ENCODE results near the gene NEB. TPM values are rescaled to one million over a fixed set of nuclear protein-coding genes. Genes with fewer than 3 reads are reported as not detected.

NEB gene
- total RNA-seq, 2 experiments from 2014 or later, result 0.05 to 0.33 TPM

DNA sequence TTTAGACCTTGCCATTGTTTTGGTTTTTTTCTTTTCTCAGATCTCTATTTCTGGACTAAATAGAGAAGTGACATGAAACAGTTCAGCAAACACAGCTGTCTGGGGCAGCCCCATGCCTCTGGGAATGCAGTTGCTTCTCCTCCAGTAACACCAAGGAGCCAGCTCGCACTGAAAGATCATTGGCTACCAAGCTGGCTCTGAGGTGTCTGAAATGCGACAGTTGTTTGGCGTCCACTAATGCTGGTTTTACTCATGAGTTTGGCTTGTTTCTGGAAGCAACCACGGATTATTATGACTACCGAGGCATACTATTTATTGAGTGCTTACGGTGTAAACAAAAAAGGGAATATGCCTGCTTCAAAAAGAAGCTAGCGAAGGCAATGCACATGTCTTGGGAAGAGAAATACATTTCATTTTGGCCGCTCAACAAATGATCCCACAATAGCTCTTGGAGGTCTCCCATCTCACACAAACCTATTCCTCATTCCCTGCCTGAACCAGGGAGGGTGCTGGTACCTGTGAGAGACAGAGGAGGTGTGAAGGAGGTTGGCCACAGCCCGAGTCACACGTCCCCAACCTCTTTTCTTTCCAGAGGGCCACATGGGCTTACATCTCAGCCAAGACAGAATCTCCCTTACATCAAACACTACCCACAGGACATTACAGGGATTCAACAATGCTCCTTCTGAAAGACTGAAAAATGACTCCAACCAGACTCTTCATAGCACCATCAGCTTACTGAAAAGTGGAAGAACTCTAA, 37.5 kb upstream of the NEB start:
- no peak overlapping the region for H3K4me3 Mint-ChIP-seq
- no peaks in the 10 kb centered on the region for H3K9me3 Mint-ChIP-seq (ENCODE audit: low read depth)
- H3K36me3 Mint-ChIP-seq (ENCODE audit: low read depth), result peaks cover 9% of the 10 kb centered on the region
- CTCF ChIA-PET, result interaction anchor here (0.7 kb wide), 1 partner anchor 16 kb away, joined by 3 read pairs; no protein-coding TSS in a partner anchor
- no peaks in the 10 kb centered on the region for H3K27me3 Mint-ChIP-seq
- intact Hi-C loops (cut with DNase I, micrococcal nuclease), result no loop called here
- POLR2A ChIA-PET, result no interaction called here
- peaks cover 4% of the 10 kb centered on the region for H3K4me1 Mint-ChIP-seq
- ATAC-seq (no peak), DNase-seq (no peak)
- no peak overlapping the region for H3K27ac Mint-ChIP-seq

DNA sequence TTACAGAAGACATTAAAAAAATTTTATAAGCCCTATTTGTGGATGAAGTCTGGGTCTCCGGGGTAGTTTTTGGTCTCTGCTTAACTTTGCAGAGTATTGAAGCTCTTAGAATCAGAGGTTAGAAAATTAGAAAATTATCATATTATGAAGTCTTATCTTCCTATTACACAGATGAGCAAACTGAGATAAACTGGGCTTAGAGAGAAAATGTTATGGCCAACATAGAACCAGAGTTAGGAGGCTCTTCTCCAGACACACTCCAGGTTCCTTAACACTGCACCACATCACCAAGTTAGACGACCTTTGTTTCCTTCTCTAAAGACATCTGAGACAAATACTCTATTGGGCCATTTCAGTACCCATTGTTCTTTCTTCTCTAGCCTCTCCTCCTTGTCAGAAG, 36.7 kb upstream of the NEB start:
- Mint-ChIP-seq H3K27ac (no peak overlapping the region), H3K27me3 (no peaks in the 10 kb centered on the region), H3K9me3 (ENCODE audit: low read depth) (no peaks in the 10 kb centered on the region), H3K36me3 (ENCODE audit: low read depth) (peaks cover under 1% of the 10 kb centered on the region), H3K4me1 (peaks cover 8% of the 10 kb centered on the region), H3K4me3 (no peak overlapping the region)
- DNase-seq (no peak), ATAC-seq (no peak)
- ChIA-PET POLR2A (no interaction called here), CTCF (no interaction called here)
- intact Hi-C loops (cut with DNase I, micrococcal nuclease), result no loop called here

DNA sequence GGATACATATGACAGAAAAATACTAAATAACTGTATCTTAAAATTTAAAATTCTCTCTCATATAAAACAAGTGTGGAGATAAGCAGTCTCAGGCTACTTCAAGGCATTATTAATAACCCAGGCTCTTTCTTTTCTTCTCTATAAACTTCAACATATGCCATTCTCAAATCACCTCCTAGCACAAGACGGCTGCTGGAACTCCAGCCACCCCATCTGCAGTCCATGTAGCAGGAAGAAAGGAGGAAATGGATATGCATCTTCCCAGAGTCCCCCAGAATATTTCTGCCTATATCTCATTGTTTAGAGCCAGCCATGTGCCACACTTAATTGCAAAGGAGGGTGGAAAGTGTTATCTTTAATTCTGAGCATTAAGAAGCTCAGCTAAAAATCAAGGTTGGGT, 35.3 kb upstream of the NEB start:
- H3K4me3 Mint-ChIP-seq, result no peak overlapping the region
- intact Hi-C loops (cut with DNase I, micrococcal nuclease), result no loop called here
- DNase-seq (no peak), ATAC-seq (no peak)
- no peaks in the 10 kb centered on the region for H3K36me3 Mint-ChIP-seq (ENCODE audit: low read depth)
- ChIA-PET CTCF (no interaction called here), POLR2A (no interaction called here)
- no peak overlapping the region for H3K27ac Mint-ChIP-seq
- no peaks in the 10 kb centered on the region for H3K27me3 Mint-ChIP-seq
- H3K9me3 Mint-ChIP-seq (ENCODE audit: low read depth), result no peaks in the 10 kb centered on the region
- H3K4me1 Mint-ChIP-seq, result peaks cover 8% of the 10 kb centered on the region

DNA sequence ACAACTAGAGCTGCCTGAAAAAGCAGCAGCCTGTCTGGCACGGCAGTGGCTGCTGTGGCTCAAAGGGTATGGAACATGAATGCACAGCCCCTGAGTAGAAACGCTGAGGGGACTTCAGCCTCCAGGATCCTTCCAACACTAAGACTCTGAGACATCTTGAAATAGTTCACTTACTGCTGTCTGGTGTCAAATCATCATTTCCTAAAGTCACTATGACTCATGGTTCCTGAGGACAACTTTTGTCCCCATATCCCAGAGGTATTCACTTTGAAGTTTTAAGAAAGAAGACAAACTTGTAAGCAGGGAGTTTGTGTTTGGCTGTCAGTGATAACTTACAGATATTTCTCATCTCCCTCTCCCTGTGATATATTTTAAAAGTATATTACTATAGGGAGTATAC, 33.3 kb upstream of the NEB start:
- ChIA-PET POLR2A (no interaction called here), CTCF (interaction anchor here (1.5 kb wide), 2 partner anchors 12 to 40 kb away, joined by 3 to 4 read pairs; no protein-coding TSS in a partner anchor)
- intact Hi-C loops (cut with DNase I, micrococcal nuclease), result no loop called here
- ATAC-seq, result no peak
- H3K27me3 Mint-ChIP-seq, result no peaks in the 10 kb centered on the region
- H3K36me3 Mint-ChIP-seq (ENCODE audit: low read depth), result no peaks in the 10 kb centered on the region
- H3K27ac Mint-ChIP-seq, result no peak overlapping the region
- no peak for DNase-seq
- no peaks in the 10 kb centered on the region for H3K9me3 Mint-ChIP-seq (ENCODE audit: low read depth)
- H3K4me1 Mint-ChIP-seq, result peaks cover 8% of the 10 kb centered on the region
- H3K4me3 Mint-ChIP-seq, result no peak overlapping the region

DNA sequence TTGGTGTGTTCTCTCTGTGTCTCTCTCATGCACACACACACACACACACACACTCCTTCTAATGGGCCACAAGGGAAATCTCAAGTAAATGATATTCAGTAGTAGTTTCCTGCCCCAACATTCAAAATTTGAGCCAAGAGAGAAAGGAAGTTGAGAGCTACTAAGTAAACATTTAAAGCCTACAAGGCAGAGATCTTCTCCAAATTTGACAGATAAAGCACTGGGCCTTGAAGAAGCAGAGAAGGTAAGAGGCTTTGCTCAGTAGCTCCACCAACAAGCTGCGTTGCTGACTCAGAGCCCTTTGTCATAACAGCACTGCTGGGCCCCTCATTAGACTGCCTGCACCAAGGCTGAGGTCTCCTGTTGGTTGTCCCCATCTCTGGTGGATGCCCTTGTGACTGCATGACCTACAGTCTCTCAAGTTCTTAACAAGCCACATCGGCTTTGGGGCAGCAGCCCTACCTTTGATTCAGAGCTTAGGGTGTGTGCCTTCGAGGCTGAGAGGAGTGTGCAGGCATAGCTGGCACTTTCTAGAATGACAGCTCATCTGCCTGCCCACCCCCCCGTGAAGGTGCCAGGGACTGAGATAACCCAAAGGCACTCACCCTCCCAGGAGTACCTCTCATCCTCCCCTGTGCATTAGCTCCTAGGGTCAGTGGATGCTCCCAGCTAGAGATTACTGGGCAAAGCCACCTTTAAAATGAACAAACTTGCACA, 32.3 kb upstream of the NEB start:
- ChIA-PET CTCF (interaction anchor here (1.0 to 1.5 kb wide), 2 partner anchors 8 to 11 kb away, joined by 3 to 4 read pairs; no protein-coding TSS in a partner anchor), POLR2A (no interaction called here)
- peak overlapping the region; percentile 4 for H3K27ac Mint-ChIP-seq
- ATAC-seq (peak; percentile 96), DNase-seq (peak; percentile 62)
- H3K36me3 Mint-ChIP-seq (ENCODE audit: low read depth), result no peaks in the 10 kb centered on the region
- no peak overlapping the region for H3K4me3 Mint-ChIP-seq
- no peaks in the 10 kb centered on the region for H3K27me3 Mint-ChIP-seq
- intact Hi-C loops (cut with DNase I, micrococcal nuclease), result no loop called here
- no peaks in the 10 kb centered on the region for H3K9me3 Mint-ChIP-seq (ENCODE audit: low read depth)
- H3K4me1 Mint-ChIP-seq, result peaks cover 8% of the 10 kb centered on the region

DNA sequence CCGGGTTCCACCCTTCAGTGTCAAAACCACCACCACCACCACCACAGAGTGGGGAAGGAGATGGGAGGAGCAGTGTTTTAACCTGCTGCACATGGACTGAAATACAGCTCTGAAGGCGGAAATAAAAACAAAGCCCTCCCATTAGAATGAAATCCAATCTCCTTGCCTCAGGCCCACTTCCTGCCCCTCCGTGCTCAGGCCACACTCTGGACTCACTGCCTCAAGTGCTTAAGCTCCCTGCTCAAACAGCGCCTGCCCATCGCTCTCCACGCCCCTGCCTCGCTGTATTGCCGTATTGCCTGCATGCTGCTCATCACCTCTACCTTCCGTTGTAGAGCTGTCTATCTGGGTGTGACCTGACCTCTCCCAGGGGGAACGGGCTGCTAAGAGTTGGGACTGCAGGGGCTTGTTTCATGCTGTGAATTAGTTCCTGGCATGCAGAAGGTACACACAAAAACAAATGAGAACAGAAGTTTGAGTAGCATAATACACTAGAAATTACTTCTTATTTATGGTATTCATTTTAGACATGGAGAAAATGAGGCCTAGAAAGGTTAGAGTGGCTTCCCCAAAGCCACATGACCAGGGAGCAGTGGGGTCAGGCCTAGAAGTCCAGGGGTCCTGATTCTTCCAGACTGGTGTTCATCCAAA, 31.6 kb upstream of the NEB start:
- intact Hi-C loops (cut with DNase I, micrococcal nuclease), result no loop called here
- ChIA-PET CTCF (no interaction called here), POLR2A (no interaction called here)
- H3K36me3 Mint-ChIP-seq (ENCODE audit: low read depth), result no peaks in the 10 kb centered on the region
- DNase-seq (no peak), ATAC-seq (no peak)
- peaks cover 8% of the 10 kb centered on the region for H3K4me1 Mint-ChIP-seq
- H3K4me3 Mint-ChIP-seq, result no peak overlapping the region
- no peaks in the 10 kb centered on the region for H3K9me3 Mint-ChIP-seq (ENCODE audit: low read depth)
- H3K27ac Mint-ChIP-seq, result no peak overlapping the region
- no peaks in the 10 kb centered on the region for H3K27me3 Mint-ChIP-seq

DNA sequence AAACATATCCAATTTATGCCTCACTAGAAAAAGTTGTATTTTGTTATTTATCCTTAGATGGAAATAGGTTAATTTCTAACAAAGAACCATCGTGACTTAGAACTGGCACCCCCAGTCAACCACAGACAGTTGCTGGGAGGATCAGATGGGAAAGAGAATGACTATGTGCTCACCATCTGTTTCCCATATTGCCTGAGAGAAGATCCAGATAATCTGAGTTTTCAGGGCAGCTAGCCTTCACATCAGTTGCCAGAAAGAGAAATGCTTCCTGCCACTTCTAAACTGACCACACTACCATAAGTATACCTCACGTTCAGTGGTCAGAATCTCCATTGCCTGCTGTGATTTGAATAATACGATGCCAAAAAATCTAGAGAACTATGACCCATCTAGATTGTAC, 28.4 kb upstream of the NEB start:
- Mint-ChIP-seq H3K36me3 (ENCODE audit: low read depth) (no peaks in the 10 kb centered on the region), H3K9me3 (ENCODE audit: low read depth) (no peaks in the 10 kb centered on the region)

DNA sequence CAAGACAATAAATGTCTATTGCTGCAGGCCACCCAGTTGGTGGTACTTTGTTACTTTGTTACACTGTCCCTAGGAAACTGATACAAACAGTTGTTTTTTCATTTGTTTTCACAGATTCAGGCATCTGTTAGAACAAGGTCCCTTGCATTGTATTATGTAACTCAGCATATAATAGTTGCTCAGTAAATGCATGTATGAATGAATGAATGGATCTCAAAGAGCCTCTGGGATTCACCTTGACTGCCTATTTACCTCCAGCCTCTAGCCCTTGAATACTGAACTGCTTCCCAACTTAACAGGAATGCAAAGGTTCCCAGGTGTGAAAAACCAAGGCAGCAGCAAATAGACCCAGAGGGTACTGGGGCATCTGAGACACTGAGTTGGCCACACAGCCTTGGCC, 27.4 kb upstream of the NEB start:
- Mint-ChIP-seq H3K9me3 (ENCODE audit: low read depth) (no peaks in the 10 kb centered on the region), H3K27ac (no peak overlapping the region), H3K4me3 (no peak overlapping the region), H3K36me3 (ENCODE audit: low read depth) (no peaks in the 10 kb centered on the region), H3K4me1 (peaks cover 4% of the 10 kb centered on the region), H3K27me3 (no peaks in the 10 kb centered on the region)
- ChIA-PET CTCF (no interaction called here), POLR2A (no interaction called here)
- DNase-seq (no peak), ATAC-seq (no peak)
- intact Hi-C loops (cut with DNase I, micrococcal nuclease), result no loop called here

More for the DNA sequence above, 28.4 kb upstream of the NEB start:
- intact Hi-C loops (cut with DNase I, micrococcal nuclease), result no loop called here
- H3K27me3 Mint-ChIP-seq, result no peaks in the 10 kb centered on the region
- peaks cover 8% of the 10 kb centered on the region for H3K4me1 Mint-ChIP-seq
- ChIA-PET POLR2A (no interaction called here), CTCF (interaction anchor here (0.7 kb wide), 1 partner anchor 30 kb away, joined by 4 read pairs; no protein-coding TSS in a partner anchor)
- H3K27ac Mint-ChIP-seq, result no peak overlapping the region
- DNase-seq, result no peak
- no peak for ATAC-seq
- H3K4me3 Mint-ChIP-seq, result no peak overlapping the region

DNA sequence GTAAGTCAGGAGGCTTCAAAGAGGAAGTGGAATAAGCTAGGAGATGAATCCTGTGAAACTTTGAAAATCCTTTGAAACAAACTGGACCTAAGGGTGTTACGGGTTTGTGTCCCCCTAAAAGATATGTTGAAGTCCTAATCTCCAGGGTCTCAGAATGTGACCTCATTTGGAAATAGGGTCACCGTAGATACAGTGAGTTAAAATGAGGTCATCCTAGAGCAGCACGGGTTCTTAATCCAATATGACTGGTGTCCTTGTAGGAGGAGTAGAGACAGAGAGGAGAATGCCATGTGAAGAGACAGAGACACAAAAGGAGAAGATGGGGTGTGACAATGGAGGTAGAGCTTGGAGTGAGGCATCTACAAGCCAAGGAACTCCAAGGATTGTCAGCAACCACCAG, 26.9 kb upstream of the NEB start:
- CTCF ChIA-PET, result no interaction called here
- Mint-ChIP-seq H3K4me3 (no peak overlapping the region), H3K27me3 (no peaks in the 10 kb centered on the region), H3K9me3 (ENCODE audit: low read depth) (no peaks in the 10 kb centered on the region), H3K27ac (no peak overlapping the region), H3K4me1 (no peaks in the 10 kb centered on the region), H3K36me3 (ENCODE audit: low read depth) (no peaks in the 10 kb centered on the region)
- DNase-seq, result no peak
- ATAC-seq, result no peak
- intact Hi-C loops (cut with DNase I, micrococcal nuclease), result no loop called here
- POLR2A ChIA-PET, result no interaction called here

DNA sequence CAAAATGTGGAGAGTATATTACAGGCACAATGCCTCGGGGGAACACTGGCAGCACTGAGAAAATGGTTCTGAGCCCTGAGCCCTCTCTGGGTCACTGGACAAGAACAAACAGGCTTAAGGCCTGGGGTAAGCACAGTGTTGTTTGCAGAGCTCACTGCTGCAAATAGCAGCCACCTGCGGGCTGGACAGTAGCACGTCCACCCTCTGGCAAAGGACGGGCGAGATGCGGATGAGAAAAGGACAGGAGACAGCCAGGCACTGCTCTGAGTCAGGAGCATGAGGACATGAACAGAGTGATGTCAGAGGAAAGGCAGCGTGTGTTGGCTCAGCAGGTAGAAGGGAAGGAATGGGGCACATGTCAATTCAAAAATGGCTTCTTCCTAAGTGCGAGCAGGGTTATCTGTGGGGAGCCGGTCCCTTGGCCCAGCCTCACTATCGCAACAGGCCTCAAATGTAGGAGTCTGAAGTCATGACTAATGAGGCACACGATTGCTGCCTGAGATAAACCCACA, 25.9 kb upstream of the NEB start:
- Mint-ChIP-seq H3K36me3 (ENCODE audit: low read depth) (no peaks in the 10 kb centered on the region), H3K4me3 (no peak overlapping the region), H3K27me3 (no peaks in the 10 kb centered on the region), H3K9me3 (ENCODE audit: low read depth) (no peaks in the 10 kb centered on the region), H3K27ac (no peak overlapping the region), H3K4me1 (no peaks in the 10 kb centered on the region)
- POLR2A ChIA-PET, result no interaction called here
- ATAC-seq (no peak), DNase-seq (no peak)
- CTCF ChIA-PET, result no interaction called here
- intact Hi-C loops (cut with DNase I, micrococcal nuclease), result no loop called here

DNA sequence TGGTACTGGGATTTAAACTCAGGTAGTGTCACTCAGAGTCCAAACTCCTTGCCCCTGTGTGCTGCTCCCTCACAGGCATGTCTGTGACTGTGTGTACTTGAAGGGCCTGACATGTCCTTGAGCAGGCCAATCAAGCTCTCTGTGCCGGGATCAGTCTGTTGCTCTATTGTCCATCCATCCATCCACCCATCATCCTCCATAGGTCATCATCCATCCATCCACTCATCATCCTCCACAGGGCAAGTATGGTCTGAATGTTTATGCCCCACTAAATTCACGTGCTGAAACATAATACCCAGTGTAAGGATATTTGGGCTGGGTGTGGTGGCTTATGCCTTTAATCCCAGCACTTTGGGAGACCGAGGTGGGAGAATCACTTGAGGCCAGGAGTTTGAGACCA, 24.5 kb upstream of the NEB start:
- intact Hi-C loops (cut with DNase I, micrococcal nuclease), result no loop called here
- ATAC-seq, result no peak
- Mint-ChIP-seq H3K9me3 (ENCODE audit: low read depth) (no peaks in the 10 kb centered on the region), H3K27ac (no peak overlapping the region), H3K27me3 (no peaks in the 10 kb centered on the region), H3K36me3 (ENCODE audit: low read depth) (no peaks in the 10 kb centered on the region), H3K4me1 (no peaks in the 10 kb centered on the region), H3K4me3 (no peak overlapping the region)
- ChIA-PET POLR2A (no interaction called here), CTCF (no interaction called here)
- no peak for DNase-seq

DNA sequence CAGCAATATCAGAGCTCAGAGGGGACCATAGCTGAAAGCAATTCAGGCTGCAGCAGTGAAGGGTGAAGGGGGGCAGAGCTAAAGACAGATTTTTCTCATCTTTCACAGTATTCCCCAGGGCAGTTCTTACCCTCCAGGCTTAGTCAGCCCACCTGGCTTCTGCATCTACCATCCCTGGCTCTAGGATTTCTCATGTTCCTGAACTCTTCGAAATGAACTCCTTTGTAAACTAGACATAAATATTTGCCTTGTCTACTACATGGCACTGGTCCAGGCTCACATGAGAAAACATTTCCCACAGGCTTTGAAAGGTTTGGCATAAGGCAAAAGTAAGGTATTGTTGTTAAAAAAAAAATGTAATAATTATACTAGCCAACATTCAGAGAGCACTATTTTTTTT, 23.6 kb upstream of the NEB start:
- no peak overlapping the region for H3K4me3 Mint-ChIP-seq
- ChIA-PET CTCF (no interaction called here), POLR2A (no interaction called here)
- no peak for ATAC-seq
- H3K36me3 Mint-ChIP-seq (ENCODE audit: low read depth), result no peaks in the 10 kb centered on the region
- intact Hi-C loops (cut with DNase I, micrococcal nuclease), result no loop called here
- H3K4me1 Mint-ChIP-seq, result no peaks in the 10 kb centered on the region
- DNase-seq, result no peak
- no peaks in the 10 kb centered on the region for H3K27me3 Mint-ChIP-seq
- H3K9me3 Mint-ChIP-seq (ENCODE audit: low read depth), result no peaks in the 10 kb centered on the region
- H3K27ac Mint-ChIP-seq, result no peak overlapping the region

Measured in activated CD4-positive, alpha-beta T cell treated with anti-CD3 and anti-CD28 coated beads for 36 hours (primary cell).